HG03558 (cell line): ENCODE results near the gene LIAS.
"Not testable (repeated sequence)": the region's sequence is repeated elsewhere in the genome, so short reads cannot be mapped to it uniquely, and the experiment has no call there.

Experiments used
- ATAC-seq: cut with Tn5 transposase; IDR thresholded peaks from one replicate; pipeline ENCODE4 v1.9.1; 2021; ENCODE audit warnings: moderate number of reproducible peaks; ENCODE audit not compliant: unreplicated experiment; ENCODE audit errors: extremely low read depth

LIAS gene

GRCh38 chr4:39458505-39459300, at the start of gene LIAS, which contains the start of gene RPL9:
Gene LIAS (plus strand): TSS chr4:39459056. CDS start chr4:39459118, 62 bp downstream.
Gene RPL9 (minus strand): TSS chr4:39458922. CDS start chr4:39458439, 483 bp downstream.
- ATAC-seq: peak; percentile 68

GRCh38 chr4:39410415-39410814, 48.4 kb upstream of the LIAS start:
- ATAC-seq: no peak

- not testable (repeated sequence) for ATAC-seq
Measured at GRCh38 chr4:39411561-39411960, 47.3 kb upstream of the LIAS start.

GRCh38 chr4:39415678-39416283, 43.1 kb upstream of the LIAS start:
- no peak for ATAC-seq

- no peak for ATAC-seq
Measured at GRCh38 chr4:39422247-39422646, 36.6 kb upstream of the LIAS start.

GRCh38 chr4:39425297-39425696, 33.6 kb upstream of the LIAS start:
- ATAC-seq: not testable (repeated sequence)

GRCh38 chr4:39426728-39427127, 32.1 kb upstream of the LIAS start:
- ATAC-seq: no peak

- no peak for ATAC-seq
Measured at GRCh38 chr4:39427520-39428114, 31.2 kb upstream of the LIAS start.

GRCh38 chr4:39429476-39430334, 29.2 kb upstream of the LIAS start:
- no peak for ATAC-seq

- ATAC-seq: no peak
Measured at GRCh38 chr4:39433878-39434492, 24.9 kb upstream of the LIAS start.

- no peak for ATAC-seq
Measured at GRCh38 chr4:39435659-39436563, 22.9 kb upstream of the LIAS start.

- no peak for ATAC-seq
Measured at GRCh38 chr4:39441593-39441992, 17.3 kb upstream of the LIAS start.

GRCh38 chr4:39442998-39443397, 15.9 kb upstream of the LIAS start:
- ATAC-seq: no peak

GRCh38 chr4:39446483-39446841, 12.4 kb upstream of the LIAS start:
- no peak for ATAC-seq

- ATAC-seq: peak; percentile 66
Measured at GRCh38 chr4:39446842-39447573, 11.8 kb upstream of the LIAS start.

GRCh38 chr4:39450618-39451017, 8.2 kb upstream of the LIAS start:
- no peak for ATAC-seq

- ATAC-seq: no peak
Measured at GRCh38 chr4:39451423-39452023, 7.3 kb upstream of the LIAS start.
